Small intestine (tissue), 7 donors: ENCODE measurements around the gene CTNND2. TPM values are rescaled to one million over a fixed set of nuclear protein-coding genes. Genes with fewer than 3 reads are reported as not detected.
A peak's percentile ranks its signal among the peaks of the same experiment; 100 is the strongest.

Experiments used
- DNase-seq, 2 donors: peaks; one replicate each; pipeline versions ENCODE4 v3.0.0 to v3.0.0-alpha.2; 2013
- FAIRE-seq: peaks from 2 replicates; lab custom pipeline; 2012; peaks lifted over from hg19 to GRCh38; lab: Jason Lieb, UNC
- H3K27ac ChIP-seq, 3 donors: one replicate each; pipeline ENCODE4 v1.5.1; 2013; ENCODE audit warnings: low read length in 2 of 3, mild to moderate bottlenecking in 2 of 3, control low read depth in 1 of 3, inconsistent platforms in 1 of 3, low read depth in 1 of 3, moderate library complexity in 1 of 3
- H3K27me3 ChIP-seq, 3 donors: one replicate each; pipeline ENCODE4 v1.6.1; 2013; ENCODE audit warnings: low read length in 3 of 3, inconsistent platforms in 1 of 3; ENCODE audit not compliant: control insufficient read depth in 3 of 3, insufficient read depth in 3 of 3
- H3K36me3 ChIP-seq, 3 donors: one replicate each; pipeline ENCODE4 v1.6.1; 2013; ENCODE audit warnings: low read length in 3 of 3, inconsistent platforms in 1 of 3, low read depth in 1 of 3, mild to moderate bottlenecking in 1 of 3, moderate library complexity in 1 of 3; ENCODE audit not compliant: control insufficient read depth in 3 of 3, insufficient read depth in 2 of 3
- H3K4me1 ChIP-seq, 3 donors: one replicate each; pipeline ENCODE4 v1.6.1; 2013; ENCODE audit warnings: low read length in 2 of 3, inconsistent platforms in 1 of 3, low read depth in 1 of 3, mild to moderate bottlenecking in 1 of 3, moderate library complexity in 1 of 3; ENCODE audit not compliant: control insufficient read depth in 3 of 3, insufficient read depth in 2 of 3
- H3K4me3 ChIP-seq, 3 donors: one replicate each; pipeline ENCODE4 v1.5.1; 2013; ENCODE audit warnings: low read length in 3 of 3, control low read depth in 1 of 3, inconsistent platforms in 1 of 3, low read depth in 1 of 3, mild to moderate bottlenecking in 1 of 3, moderate library complexity in 1 of 3
- H3K9me3 ChIP-seq, 2 donors: one replicate each; pipeline ENCODE4 v1.6.1; 2013; ENCODE audit warnings: low read depth in 1 of 2, low read length in 1 of 2; ENCODE audit not compliant: control insufficient read depth in 2 of 2, insufficient read depth in 1 of 2
- WGBS, 3 donors: extraction: QIAGEN DNeasy Blood & Tissue Kit; methylation state at CpG; one replicate each; pipeline ENCODE4 v1.1.7; 2013; 5-methylcytosine and 5-hydroxymethylcytosine counted together
- polyA plus RNA-seq, 4 donors: library from polyadenylated mRNA; stranded (reverse) in 3 of 4; unstranded in 1 of 4; fragments of 200-250 nt in 3 of 4; fragments of 120-200 nt in 1 of 4; gene quantifications; one replicate each; pipeline versions ENCODE4 v1.2.1 to v1.2.3, GENCODE V29; 2013
- donor health status: healthy with polysubstance abuse.
- donor health status: control.
- donor health status: control.
- donor health status: Bipolar disorder and iron deficiency.
- donor health status: healthy.

CTNND2 gene
- polyA plus RNA-seq, 4 donors = 1.1 to 3.0 TPM; not detected in 2

DNA sequence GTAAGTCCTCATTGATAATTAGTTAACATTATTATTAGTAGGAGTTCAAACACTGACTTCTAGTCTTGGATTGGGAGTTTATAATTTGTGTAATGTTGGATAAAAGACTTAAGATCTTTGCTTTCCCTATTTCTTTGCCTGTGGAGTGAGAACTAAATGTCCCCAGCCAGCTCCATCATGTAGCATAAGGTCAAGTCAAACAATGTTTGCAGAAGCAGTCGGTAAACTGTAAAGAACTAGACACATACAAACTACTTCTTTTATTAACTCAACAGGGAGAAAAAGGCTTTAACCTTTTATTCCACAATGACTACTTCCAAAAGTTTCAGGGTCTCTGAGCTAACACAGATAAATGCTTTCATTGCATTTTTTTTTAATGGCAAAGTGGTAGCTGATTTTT, 192.3 kb downstream of the CTNND2 start:
- FAIRE-seq = no peak
- no peaks in the 10 kb centered on the region for H3K27me3 ChIP-seq
- DNase-seq = no peak
- no peak overlapping the region for H3K27ac ChIP-seq
- no peaks in the 10 kb centered on the region for H3K36me3 ChIP-seq
- H3K4me3 ChIP-seq = no peak overlapping the region
- H3K4me1 ChIP-seq = no peaks in the 10 kb centered on the region
- H3K9me3 ChIP-seq = no peaks in the 10 kb centered on the region
- WGBS, 3 donors = 48 to 68% (median 65%) methylated on average over 1 of the region's 1 CpG

DNA sequence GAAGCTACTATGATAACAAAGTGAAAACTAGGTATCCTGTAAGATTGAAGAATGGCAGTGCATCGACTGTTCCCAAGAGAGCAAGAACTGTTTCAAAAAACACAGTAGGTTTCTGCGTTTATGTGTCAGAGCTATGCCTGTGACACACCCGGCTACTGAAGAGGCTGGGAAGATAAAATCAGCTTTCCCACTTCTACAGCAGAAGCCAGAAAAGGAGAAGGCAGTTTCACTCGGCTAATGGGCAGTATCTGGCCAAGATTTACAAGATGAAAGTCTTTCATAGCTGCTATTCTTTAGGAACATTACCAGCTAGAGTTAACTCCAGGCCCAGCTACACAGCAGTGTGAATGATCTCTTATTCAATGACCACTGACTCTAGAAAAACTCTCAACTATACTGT, 195.2 kb downstream of the CTNND2 start:
- FAIRE-seq = no peak

DNA sequence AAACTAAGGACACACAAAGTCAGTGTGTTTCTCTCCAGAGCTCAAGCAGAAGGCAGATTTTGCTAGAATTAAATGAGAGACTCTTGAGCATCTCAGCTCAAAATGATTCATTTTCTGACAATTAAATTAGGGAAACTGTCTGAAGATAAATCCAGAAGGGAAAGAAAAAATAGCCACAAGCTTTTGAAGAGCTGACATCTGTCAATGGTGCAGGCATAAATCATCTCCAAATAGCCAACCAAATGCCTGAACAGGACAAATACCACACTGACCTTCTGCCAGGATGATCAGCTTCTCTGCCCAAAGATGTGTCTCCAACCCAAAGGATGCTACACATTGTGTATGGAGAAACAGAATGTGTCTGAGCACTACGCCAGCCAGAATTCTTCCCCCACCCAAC, 199.3 kb downstream of the CTNND2 start:
- Histone ChIP-seq H3K9me3 (no peaks in the 10 kb centered on the region), H3K27ac (no peak overlapping the region), H3K36me3 (no peaks in the 10 kb centered on the region), H3K4me1 (no peaks in the 10 kb centered on the region), H3K4me3 (no peak overlapping the region), H3K27me3 (no peaks in the 10 kb centered on the region)
- no peak for FAIRE-seq
- no peak for DNase-seq
- WGBS, 3 donors = 86 to 96% (median 92%) methylated on average over 1 of the region's 1 CpG

More for the DNA sequence above, 195.2 kb downstream of the CTNND2 start:
- no peaks in the 10 kb centered on the region for H3K4me1 ChIP-seq
- DNase-seq = no peak
- H3K27me3 ChIP-seq = no peaks in the 10 kb centered on the region
- H3K4me3 ChIP-seq = no peak overlapping the region
- WGBS, 3 donors = 54 to 62% (median 55%) methylated on average over 4 of the region's 4 CpGs
- H3K27ac ChIP-seq = no peak overlapping the region
- no peaks in the 10 kb centered on the region for H3K9me3 ChIP-seq
- no peaks in the 10 kb centered on the region for H3K36me3 ChIP-seq

DNA sequence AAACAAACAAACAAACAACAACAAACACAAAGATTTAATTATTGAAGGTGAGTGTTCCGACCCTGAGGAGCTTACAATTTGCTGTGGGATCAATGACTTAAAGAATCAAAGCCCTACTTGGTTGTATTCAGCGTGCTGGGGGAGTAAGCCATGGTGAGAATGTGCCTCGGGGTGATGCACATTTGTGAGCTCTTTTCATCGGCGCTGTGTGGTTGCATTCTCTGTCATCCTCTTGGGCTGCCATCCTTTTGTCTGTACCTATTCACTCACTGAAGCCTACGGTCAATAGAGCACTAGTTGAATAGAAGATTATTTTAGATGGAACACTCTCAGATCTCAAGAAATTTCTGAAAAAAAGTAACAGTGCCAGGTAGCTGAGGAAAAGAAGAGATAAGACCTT, 203.9 kb downstream of the CTNND2 start:
- no peak overlapping the region for H3K4me3 ChIP-seq
- DNase-seq = no peak
- FAIRE-seq = no peak
- no peaks in the 10 kb centered on the region for H3K4me1 ChIP-seq
- no peaks in the 10 kb centered on the region for H3K36me3 ChIP-seq
- H3K9me3 ChIP-seq = no peaks in the 10 kb centered on the region
- no peak overlapping the region for H3K27ac ChIP-seq
- H3K27me3 ChIP-seq = no peaks in the 10 kb centered on the region
- WGBS, 3 donors = 80 to 87% (median 81%) methylated on average over 6 of the region's 6 CpGs

DNA sequence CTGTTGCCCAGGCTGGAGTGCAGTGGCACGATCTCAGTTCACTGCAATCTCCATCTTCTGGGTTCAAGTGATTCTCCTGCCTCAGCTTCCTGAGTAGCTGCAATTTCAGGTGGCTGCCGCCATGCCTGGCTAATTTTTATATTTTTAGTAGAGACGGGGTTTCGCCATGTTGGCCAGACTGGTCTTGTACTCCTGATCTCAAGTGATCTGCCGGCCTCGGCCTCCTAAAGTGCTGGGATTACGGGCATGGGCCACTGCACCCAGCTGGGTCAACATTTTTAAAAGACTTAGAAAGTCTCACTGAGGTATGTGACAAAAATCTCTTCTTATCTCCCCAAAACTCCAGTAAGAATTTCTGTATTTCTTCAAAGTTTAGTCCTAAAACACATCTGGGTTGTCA, 211.6 kb downstream of the CTNND2 start:
- H3K36me3 ChIP-seq = no peaks in the 10 kb centered on the region
- H3K27me3 ChIP-seq = no peaks in the 10 kb centered on the region
- no peaks in the 10 kb centered on the region for H3K4me1 ChIP-seq
- no peak overlapping the region for H3K27ac ChIP-seq
- no peaks in the 10 kb centered on the region for H3K9me3 ChIP-seq
- H3K4me3 ChIP-seq = no peak overlapping the region
- no peak for DNase-seq
- 86 to 93% (median 91%) methylated on average over 7 of the region's 7 CpGs for WGBS, 3 donors
- no peak for FAIRE-seq

DNA sequence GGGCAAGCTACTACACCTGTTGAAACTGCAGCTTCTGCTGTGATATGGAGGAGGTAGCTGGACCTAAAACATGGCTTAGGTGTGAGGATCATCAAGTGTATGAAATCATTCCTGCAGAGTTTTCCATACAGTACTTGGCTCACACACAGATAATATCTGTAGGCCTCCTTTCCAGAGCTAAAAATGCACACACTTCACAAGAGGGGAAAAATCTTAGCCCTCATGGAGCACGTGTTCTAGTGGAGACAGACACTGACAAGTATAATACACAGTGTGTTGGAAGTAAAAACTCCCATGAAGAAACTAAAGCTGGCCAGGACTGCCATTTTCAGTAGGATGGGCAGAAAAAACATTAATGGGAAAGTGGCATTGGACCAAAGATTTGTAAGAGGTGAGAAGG, 216.7 kb downstream of the CTNND2 start:
- H3K4me3 ChIP-seq = no peak overlapping the region
- WGBS, 3 donors = 80 to 84% (median 83%) methylated on average over 1 of the region's 1 CpG
- no peak for DNase-seq
- H3K9me3 ChIP-seq = no peaks in the 10 kb centered on the region
- no peak overlapping the region for H3K27ac ChIP-seq
- no peak for FAIRE-seq
- no peaks in the 10 kb centered on the region for H3K27me3 ChIP-seq
- H3K36me3 ChIP-seq = no peaks in the 10 kb centered on the region
- no peaks in the 10 kb centered on the region for H3K4me1 ChIP-seq

DNA sequence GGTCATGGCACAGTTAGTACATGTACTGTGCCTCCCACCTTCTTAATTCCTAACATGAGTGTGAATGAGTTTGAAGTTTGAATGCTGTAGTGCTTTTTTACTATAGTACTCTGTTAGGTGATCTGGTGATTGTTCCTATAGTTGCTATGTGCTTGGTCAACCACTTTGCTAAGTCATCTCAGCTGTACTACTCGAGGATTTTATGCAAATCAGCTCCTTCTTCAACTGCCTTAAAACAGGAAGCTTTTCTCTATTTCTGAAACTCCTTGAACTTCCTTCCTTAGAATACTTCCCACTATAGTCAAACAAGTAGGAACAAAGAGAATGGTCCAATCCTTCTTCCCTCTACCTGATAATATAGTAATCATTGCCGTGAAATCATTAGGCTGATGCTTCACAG, 219.6 kb downstream of the CTNND2 start:
- FAIRE-seq (no peak), DNase-seq (no peak)
- H3K4me3 ChIP-seq = no peak overlapping the region
- no peaks in the 10 kb centered on the region for H3K9me3 ChIP-seq
- H3K27ac ChIP-seq = no peak overlapping the region
- no peaks in the 10 kb centered on the region for H3K27me3 ChIP-seq
- no peaks in the 10 kb centered on the region for H3K4me1 ChIP-seq
- no peaks in the 10 kb centered on the region for H3K36me3 ChIP-seq
- 58 to 68% (median 59%) methylated on average over 2 of the region's 2 CpGs for WGBS, 3 donors

DNA sequence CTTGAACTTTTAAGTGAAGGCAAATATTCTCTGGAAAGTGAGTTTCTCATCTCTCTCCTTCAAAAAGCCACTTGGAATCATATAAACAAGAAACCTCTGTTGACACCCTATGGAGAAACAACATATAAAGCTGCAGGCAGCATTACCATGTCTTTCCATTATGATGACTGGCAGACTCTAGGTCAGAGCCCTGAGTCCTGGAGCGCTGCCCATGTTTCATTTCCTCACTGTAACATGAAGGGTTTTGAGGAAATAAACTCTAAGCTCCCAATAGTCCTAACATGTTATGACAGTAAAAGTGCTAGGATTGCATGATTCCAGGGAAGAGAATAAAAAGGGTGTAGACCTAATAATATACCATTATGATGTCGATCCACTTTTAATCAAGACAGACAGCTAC, 220.6 kb downstream of the CTNND2 start:
- Histone ChIP-seq H3K27me3 (no peaks in the 10 kb centered on the region), H3K36me3 (no peaks in the 10 kb centered on the region), H3K4me1 (no peaks in the 10 kb centered on the region), H3K9me3 (no peaks in the 10 kb centered on the region), H3K27ac (no peak overlapping the region), H3K4me3 (no peak overlapping the region)
- WGBS, 3 donors = 66 to 92% (median 81%) methylated on average over 2 of the region's 2 CpGs
- no peak for FAIRE-seq
- DNase-seq = peak in 1 of 2 donors; percentile 9

DNA sequence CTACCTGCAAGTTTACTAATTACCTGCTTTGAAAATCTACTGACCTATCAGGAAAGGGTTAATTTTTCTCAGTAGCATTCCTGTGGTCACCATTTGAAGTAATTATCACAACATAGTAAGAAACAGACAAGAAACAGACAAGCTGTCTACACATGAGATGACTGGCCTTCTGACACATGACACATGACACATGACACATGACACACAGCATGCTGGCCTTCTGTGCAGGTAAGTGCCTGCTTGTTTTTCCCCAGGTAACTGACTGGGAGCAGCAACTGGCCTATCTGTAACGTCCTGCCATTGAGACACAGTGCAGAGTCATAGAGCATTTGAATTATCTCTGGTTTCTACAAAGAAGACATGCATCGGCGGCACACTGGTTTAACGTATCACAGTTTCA, 222.4 kb downstream of the CTNND2 start:
- Histone ChIP-seq H3K27ac (no peak overlapping the region), H3K4me3 (no peak overlapping the region), H3K9me3 (no peaks in the 10 kb centered on the region), H3K4me1 (no peaks in the 10 kb centered on the region), H3K36me3 (no peaks in the 10 kb centered on the region), H3K27me3 (no peaks in the 10 kb centered on the region)
- DNase-seq (no peak), FAIRE-seq (no peak)
- WGBS, 3 donors = 70 to 74% (median 73%) methylated on average over 4 of the region's 4 CpGs
